Lung (tissue), 16 donors: ENCODE data around the gene UIMC1. TPM values are rescaled to one million over a fixed set of nuclear protein-coding genes. Genes with fewer than 3 reads are reported as not detected.
"Not testable (repeated sequence)": the region's sequence is repeated elsewhere in the genome, so short reads cannot be mapped to it uniquely, and the experiment has no call there.

Experiments
- ATAC-seq: fragments of 200-7000 bp; cut with Tn5 transposase; one replicate; pipeline ENCODE4 v1.9.1; 2020; ENCODE audit warnings: moderate number of reproducible peaks; ENCODE audit not compliant: insufficient read depth, low FRiP score
- DNase-seq, 3 donors: peaks; one replicate each; pipeline ENCODE4 v3.0.0-alpha.2; 2013 to 2017
- H3K27ac ChIP-seq, 2 donors: one replicate each; pipeline ENCODE4 v1.5.1; 2013; ENCODE audit warnings: mild to moderate bottlenecking in 2 of 2, moderate library complexity in 2 of 2, control low read depth in 1 of 2, inconsistent platforms in 1 of 2, low read depth in 1 of 2, low read length in 1 of 2
- H3K27me3 ChIP-seq, 3 donors: one replicate each; pipeline ENCODE4 v1.5.1; 2013; ENCODE audit warnings: low read length in 2 of 3; ENCODE audit not compliant: control insufficient read depth in 3 of 3, insufficient read depth in 3 of 3
- H3K36me3 ChIP-seq, 4 donors: one replicate each; pipeline ENCODE4 v1.5.1; 2013; ENCODE audit warnings: low read length in 4 of 4, mild to moderate bottlenecking in 1 of 4, moderate library complexity in 1 of 4; ENCODE audit not compliant: control insufficient read depth in 4 of 4, insufficient read depth in 4 of 4
- H3K4me1 ChIP-seq, 5 donors: one replicate each; pipeline ENCODE4 v1.5.1; 2013; ENCODE audit warnings: low read length in 5 of 5, mild to moderate bottlenecking in 2 of 5, moderate library complexity in 1 of 5; ENCODE audit not compliant: control insufficient read depth in 5 of 5, insufficient read depth in 5 of 5
- H3K4me3 ChIP-seq: one replicate; pipeline ENCODE4 v1.5.1; 2013; ENCODE audit warnings: mild to moderate bottlenecking, control low read depth, moderate library complexity
- H3K9ac ChIP-seq, 2 donors: one replicate each; pipeline ENCODE4 v1.5.1; 2013; ENCODE audit warnings: low read length in 2 of 2, control low read depth in 1 of 2; ENCODE audit not compliant: insufficient read depth in 1 of 2
- H3K9me3 ChIP-seq, 4 donors: one replicate each; pipeline ENCODE4 v1.5.1; 2013; ENCODE audit warnings: low read length in 3 of 4, mild to moderate bottlenecking in 1 of 4, moderate library complexity in 1 of 4; ENCODE audit not compliant: control insufficient read depth in 4 of 4, insufficient read depth in 3 of 4
- CTCF ChIP-seq: IDR thresholded peaks from 2 replicates; pipeline ENCODE4 v1.5.1; 2012; ENCODE audit warnings: mild to moderate bottlenecking; ENCODE audit errors: control extremely low read depth, extremely low read depth
- WGBS, 2 donors: extraction: QIAGEN DNeasy Blood & Tissue Kit; methylation state at CpG; one replicate each; pipeline ENCODE4 v1.1.7; 2013; 5-methylcytosine and 5-hydroxymethylcytosine counted together
- long read RNA-seq, 5 donors: transcript quantifications; one replicate each; lab custom pipeline, GENCODE V29; 2026
- polyA plus RNA-seq, 2 donors: library from polyadenylated mRNA; stranded (reverse); fragments of 200-250 nt; gene quantifications; one replicate each; pipeline ENCODE4 v1.2.1, GENCODE V29; 2013
- total RNA-seq, 2 donors: library from RNA; depleted of rRNA in 1 of 2; stranded (reverse); fragments of >200 nt in 1 of 2; gene quantifications; one replicate each; pipeline ENCODE4 v1.2.1, GENCODE V29; 2014 to 2021
- donor health status: control.
- donor health status: control.
- donor health status: Bipolar disorder and iron deficiency.
- donor health status: healthy.
- donor health status: DM: yes; HTN: yes; CAD: no.

The UIMC1 gene
- total RNA-seq: 10 to 100 TPM; 33.9 to 50.8 TPM
- 10 to 100 TPM; 21.6 to 21.9 TPM for polyA plus RNA-seq
- long read RNA-seq, donor 1, partial matches to known transcripts: 0 of 3 reads
- long read RNA-seq, donor 1, other reads (novel, unspliced or antisense): 0 of 3 reads
- long read RNA-seq, donor 2, partial matches to known transcripts: 0 of 1 reads
- long read RNA-seq, donor 2, other reads (novel, unspliced or antisense): 0 of 1 reads
- long read RNA-seq, donor 3: 0 reads
- long read RNA-seq, donor 4: 0 reads
- long read RNA-seq, donor 5, partial matches to known transcripts: 0 of 1 reads
- long read RNA-seq, donor 5, other reads (novel, unspliced or antisense): 0 of 1 reads

DNA sequence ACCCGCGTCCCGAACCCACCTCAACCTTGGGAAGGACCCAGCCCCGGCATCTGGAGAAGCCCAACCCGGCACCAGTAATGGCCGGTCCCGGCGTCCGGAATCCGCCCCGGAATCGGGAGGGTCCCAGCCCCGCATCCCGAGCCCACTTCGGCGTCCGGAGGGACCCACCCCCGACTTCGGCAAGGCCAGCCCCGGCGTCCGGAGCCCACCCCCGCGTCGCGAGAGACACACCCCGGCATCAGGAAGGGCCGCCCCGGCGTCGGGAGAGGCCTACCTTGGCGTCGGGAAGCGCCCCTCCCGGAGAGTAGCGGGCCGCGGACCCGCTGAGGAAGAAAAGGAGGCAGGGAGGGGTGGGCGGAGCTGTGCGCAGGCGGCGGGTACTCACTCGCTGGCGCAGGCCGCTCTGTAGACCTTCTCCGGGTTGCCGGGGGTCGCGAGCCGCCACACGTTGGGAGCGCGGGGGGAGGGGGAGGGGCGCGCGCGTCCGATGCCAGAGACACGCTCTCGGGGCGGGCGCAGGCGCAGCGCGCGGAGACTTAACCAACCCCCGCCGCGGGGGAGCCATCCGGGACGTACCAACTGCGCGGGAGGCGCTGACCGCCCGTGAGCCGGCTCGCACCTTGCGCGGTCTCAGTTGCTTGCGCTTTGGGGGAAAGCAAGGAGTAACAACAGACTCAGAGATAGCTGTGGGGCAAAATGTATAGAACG is at the start of gene UIMC1:
Gene UIMC1 (minus strand): TSS at position 515 of the 708 bp plus-strand sequence. CDS start 24,164 bp downstream, outside the sequence.
- 0 to 1% methylated on average over 77 to 83 of the region's 83 CpGs for WGBS, 2 donors

GRCh38 chr5:177049285-177049684 is 42.7 kb upstream of the UIMC1 start:
- WGBS, 2 donors: 94 to 95% methylated on average over 5 of the region's 5 CpGs
- Histone ChIP-seq H3K9me3 (no peaks in the 10 kb centered on the region), H3K36me3 (peaks cover 10 to 32% (median 18%) of the 10 kb centered on the region in 4 donors), H3K27me3 (no peaks in the 10 kb centered on the region), H3K27ac (no peak overlapping the region), H3K4me1 (no peaks in the 10 kb centered on the region), H3K9ac (no peak overlapping the region), H3K4me3 (no peak overlapping the region)
- ATAC-seq (no peak), DNase-seq (no peak)
- no peak for TF ChIP-seq CTCF

More for the DNA sequence above, at the start of gene UIMC1:
- Histone ChIP-seq H3K36me3 (peaks cover 0 to 5% (median 0%) of the 10 kb centered on the region in 4 donors), H3K9me3 (no peaks in the 10 kb centered on the region), H3K27ac (peak within 1 kb of the TSS; percentile 87 to 95), H3K27me3 (no peaks in the 10 kb centered on the region), H3K4me3 (peak within 1 kb of the TSS; percentile 89), H3K4me1 (peaks cover 3 to 30% (median 5%) of the 10 kb centered on the region in 5 donors), H3K9ac (peak within 1 kb of the TSS; percentile 55 to 62)
- peak; percentile 91 to 95 (median 93) for DNase-seq
- peak; percentile 95 for ATAC-seq
- no peak for TF ChIP-seq CTCF

DNA sequence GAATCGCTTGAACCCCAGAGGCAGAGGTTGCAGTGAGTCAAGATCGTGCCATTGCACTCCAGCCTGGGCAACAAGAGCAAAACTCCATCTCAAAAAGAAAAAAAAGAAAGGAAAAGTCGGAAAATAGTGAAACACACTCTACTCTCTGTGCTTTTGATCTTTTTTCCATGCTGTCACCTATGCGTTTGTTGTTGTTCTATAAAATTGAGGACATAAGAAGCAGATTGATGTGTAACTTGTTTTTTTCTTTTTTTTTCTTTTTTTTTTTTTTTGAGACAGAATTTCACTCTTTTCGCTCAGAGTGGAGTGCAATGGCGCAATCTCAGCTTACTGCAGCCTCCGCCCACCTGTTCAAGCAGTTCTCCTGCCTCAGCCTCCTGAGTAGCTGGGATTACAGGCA is 42.0 kb upstream of the UIMC1 start:
- peaks cover 11 to 36% (median 19%) of the 10 kb centered on the region in 4 donors for H3K36me3 ChIP-seq
- not testable (repeated sequence) for H3K27me3 ChIP-seq, H3K4me3 ChIP-seq, H3K27ac ChIP-seq, H3K9ac ChIP-seq, ATAC-seq, H3K4me1 ChIP-seq, DNase-seq, H3K9me3 ChIP-seq
- WGBS, 2 donors: 95% methylated on average over 7 of the region's 7 CpGs

- 95 to 99% methylated on average over 4 of the region's 4 CpGs for WGBS, 2 donors
- no peak overlapping the region for H3K4me3 ChIP-seq
- H3K4me1 ChIP-seq: no peaks in the 10 kb centered on the region
- ATAC-seq (no peak), DNase-seq (no peak)
- no peaks in the 10 kb centered on the region for H3K27me3 ChIP-seq
- H3K9ac ChIP-seq: no peak overlapping the region
- peaks cover 23 to 33% (median 28%) of the 10 kb centered on the region in 4 donors for H3K36me3 ChIP-seq
- H3K9me3 ChIP-seq: no peaks in the 10 kb centered on the region
- TF ChIP-seq CTCF: no peak
- no peak overlapping the region for H3K27ac ChIP-seq
Observed at GRCh38 chr5:177045631-177046030, 39.1 kb upstream of the UIMC1 start.
